ENCODE results near the gene MAGEH1.
"Not testable (repeated sequence)": the region's sequence is repeated elsewhere in the genome, so short reads cannot be mapped to it uniquely, and the experiment has no call there.

Gene MAGEH1, protein sequence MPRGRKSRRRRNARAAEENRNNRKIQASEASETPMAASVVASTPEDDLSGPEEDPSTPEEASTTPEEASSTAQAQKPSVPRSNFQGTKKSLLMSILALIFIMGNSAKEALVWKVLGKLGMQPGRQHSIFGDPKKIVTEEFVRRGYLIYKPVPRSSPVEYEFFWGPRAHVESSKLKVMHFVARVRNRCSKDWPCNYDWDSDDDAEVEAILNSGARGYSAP

GRCh38 chrX:55451990-55452832, at the start of gene MAGEH1:
Gene MAGEH1 (plus strand): TSS chrX:55452127. CDS start chrX:55452375, 248 bp downstream.
- H3K4me1 ChIP-seq (ENCODE audit: insufficient read depth, low read length, severe bottlenecking): peaks cover 5% of the 10 kb centered on the region
- peak within 1 kb of the TSS; percentile 91 for H3K4me2 ChIP-seq (ENCODE audit: low read length)
- TF ChIP-seq, protein P1, sequence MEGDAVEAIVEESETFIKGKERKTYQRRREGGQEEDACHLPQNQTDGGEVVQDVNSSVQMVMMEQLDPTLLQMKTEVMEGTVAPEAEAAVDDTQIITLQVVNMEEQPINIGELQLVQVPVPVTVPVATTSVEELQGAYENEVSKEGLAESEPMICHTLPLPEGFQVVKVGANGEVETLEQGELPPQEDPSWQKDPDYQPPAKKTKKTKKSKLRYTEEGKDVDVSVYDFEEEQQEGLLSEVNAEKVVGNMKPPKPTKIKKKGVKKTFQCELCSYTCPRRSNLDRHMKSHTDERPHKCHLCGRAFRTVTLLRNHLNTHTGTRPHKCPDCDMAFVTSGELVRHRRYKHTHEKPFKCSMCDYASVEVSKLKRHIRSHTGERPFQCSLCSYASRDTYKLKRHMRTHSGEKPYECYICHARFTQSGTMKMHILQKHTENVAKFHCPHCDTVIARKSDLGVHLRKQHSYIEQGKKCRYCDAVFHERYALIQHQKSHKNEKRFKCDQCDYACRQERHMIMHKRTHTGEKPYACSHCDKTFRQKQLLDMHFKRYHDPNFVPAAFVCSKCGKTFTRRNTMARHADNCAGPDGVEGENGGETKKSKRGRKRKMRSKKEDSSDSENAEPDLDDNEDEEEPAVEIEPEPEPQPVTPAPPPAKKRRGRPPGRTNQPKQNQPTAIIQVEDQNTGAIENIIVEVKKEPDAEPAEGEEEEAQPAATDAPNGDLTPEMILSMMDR (IDR thresholded peaks at IDR 0.05; ENCODE audit: low read length): no peak
- TF ChIP-seq EZH2 (IDR thresholded peaks at IDR 0.05; ENCODE audit: borderline replicate concordance, low read length): no peak
- no peaks in the 10 kb centered on the region for H4K20me1 ChIP-seq (ENCODE audit: insufficient read depth, low read length)
- no peaks in the 10 kb centered on the region for H3F3A ChIP-seq (ENCODE audit: insufficient read depth, low read length)
- peak within 1 kb of the TSS; percentile 87 for H3K9ac ChIP-seq (ENCODE audit: low read length)
- 0 out of 2 replicates have a peak within 1 kb of the TSS, but pooled peaks have one; percentile 70 for H2AFZ ChIP-seq (ENCODE audit: low read length)
- H3K27ac ChIP-seq (ENCODE audit: low read depth, low read length, poor library complexity, severe bottlenecking): peak within 1 kb of the TSS; percentile 64
- no peaks in the 10 kb centered on the region for H3K27me3 ChIP-seq (ENCODE audit: insufficient read depth, low read length)
- H3K4me3 ChIP-seq (ENCODE audit: low read depth, low read length, poor library complexity, severe bottlenecking): peak within 1 kb of the TSS; percentile 93
- H3K9me2 ChIP-seq (ENCODE audit: low read depth, low read length): no peaks in the 10 kb centered on the region
- H3K36me3 ChIP-seq (ENCODE audit: insufficient read depth, low read length): no peaks in the 10 kb centered on the region
- no peaks in the 10 kb centered on the region for H3K9me3 ChIP-seq (ENCODE audit: low read length)
- H3K79me2 ChIP-seq (ENCODE audit: insufficient read depth, low read length): no peaks in the 10 kb centered on the region

DNA sequence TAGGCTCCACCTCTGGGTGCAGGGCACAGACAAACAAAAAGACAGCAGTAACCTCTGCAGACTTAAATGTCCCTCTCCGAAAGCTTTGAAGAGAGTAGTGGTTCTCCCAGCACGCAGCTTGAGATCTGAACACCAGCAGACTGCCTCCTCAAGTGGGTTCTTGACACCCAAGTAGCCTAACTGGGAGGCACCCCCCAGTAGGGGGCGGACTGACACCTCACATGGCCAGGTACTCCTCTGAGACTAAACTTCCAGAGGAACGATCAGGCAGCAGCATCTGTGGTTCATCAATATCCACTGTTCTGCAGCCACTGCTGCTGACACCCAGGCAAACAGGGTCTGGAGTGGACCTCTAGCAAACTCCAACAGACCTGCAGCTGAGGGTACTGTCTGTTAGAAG, 24.8 kb upstream of the MAGEH1 start:
- not testable (repeated sequence) for H3K9me2 ChIP-seq (ENCODE audit: low read depth, low read length); H2AFZ ChIP-seq (ENCODE audit: low read length); H3K4me2 ChIP-seq (ENCODE audit: low read length); H3K9ac ChIP-seq (ENCODE audit: low read length); H4K20me1 ChIP-seq (ENCODE audit: insufficient read depth, low read length); H3K27me3 ChIP-seq (ENCODE audit: insufficient read depth, low read length); H3K4me1 ChIP-seq (ENCODE audit: insufficient read depth, low read length, severe bottlenecking); H3K36me3 ChIP-seq (ENCODE audit: insufficient read depth, low read length); H3K79me2 ChIP-seq (ENCODE audit: insufficient read depth, low read length); H3K4me3 ChIP-seq (ENCODE audit: low read depth, low read length, poor library complexity, severe bottlenecking); H3K9me3 ChIP-seq (ENCODE audit: low read length); H3K27ac ChIP-seq (ENCODE audit: low read depth, low read length, poor library complexity, severe bottlenecking); H3F3A ChIP-seq (ENCODE audit: insufficient read depth, low read length)
- TF ChIP-seq, protein P1 (IDR thresholded peaks at IDR 0.05; ENCODE audit: low read length): 0 out of 2 replicates have a peak, but pooled peaks have one; percentile 8

- not testable (repeated sequence) for H3K36me3 ChIP-seq (ENCODE audit: insufficient read depth, low read length); H3F3A ChIP-seq (ENCODE audit: insufficient read depth, low read length); H2AFZ ChIP-seq (ENCODE audit: low read length); H3K79me2 ChIP-seq (ENCODE audit: insufficient read depth, low read length); H4K20me1 ChIP-seq (ENCODE audit: insufficient read depth, low read length); H3K27me3 ChIP-seq (ENCODE audit: insufficient read depth, low read length); H3K9me3 ChIP-seq (ENCODE audit: low read length); H3K27ac ChIP-seq (ENCODE audit: low read depth, low read length, poor library complexity, severe bottlenecking); H3K4me2 ChIP-seq (ENCODE audit: low read length); H3K9me2 ChIP-seq (ENCODE audit: low read depth, low read length); H3K4me1 ChIP-seq (ENCODE audit: insufficient read depth, low read length, severe bottlenecking); H3K9ac ChIP-seq (ENCODE audit: low read length); H3K4me3 ChIP-seq (ENCODE audit: low read depth, low read length, poor library complexity, severe bottlenecking)
Observed at GRCh38 chrX:55443468-55443867, 8.5 kb upstream of the MAGEH1 start.

All from OCI-LY1 (cell line).